Body of pancreas (tissue), 4 donors: Measurements from ENCODE around the gene DGKI. TPM values are rescaled to one million over a fixed set of nuclear protein-coding genes. Genes with fewer than 3 reads are reported as not detected.

ENCODE experiments used
- ATAC-seq: fragments of 150-250 bp; one replicate; pipeline ENCODE4 v1.9.1; 2016
- DNase-seq, 4 donors: peaks; one replicate each; pipeline ENCODE4 v3.0.0-alpha.2; 2019
- H3K27ac ChIP-seq, 4 donors: fragments of 200-600 bp; sonication (generic); 1 replicate in 3 of 4; 2 replicates in 1 of 4; pipeline versions ENCODE4 v1.5.1 to v1.6.1; 2016 to 2019; ENCODE audit warnings: mild to moderate bottlenecking in 1 of 4, mixed read lengths in 1 of 4, moderate library complexity in 1 of 4
- H3K27me3 ChIP-seq, 2 donors: fragments of 200-600 bp; sonication (generic); one replicate each; pipeline ENCODE4 v1.6.0; 2016; ENCODE audit warnings: mild to moderate bottlenecking in 1 of 2
- H3K36me3 ChIP-seq, 2 donors: fragments of 200-600 bp; sonication (generic); replicated peaks in 1 of 2; 2 replicates each; pipeline ENCODE4 v1.5.1; 2016; ENCODE audit warnings: low read depth in 2 of 2; ENCODE audit not compliant: insufficient read depth in 1 of 2
- H3K4me1 ChIP-seq: fragments of 200-600 bp; sonication (generic); one replicate; pipeline ENCODE4 v1.6.0; 2016
- H3K4me3 ChIP-seq, 2 donors: fragments of 200-600 bp; sonication (generic); 1 replicate in 1 of 2; 2 replicates in 1 of 2; pipeline ENCODE4 v1.5.1; 2016 to 2019
- H3K9me3 ChIP-seq, 3 donors: fragments of 200-600 bp; sonication (generic); 1 replicate in 2 of 3; 2 replicates in 1 of 3; pipeline ENCODE4 v1.5.1; 2016
- POLR2A ChIP-seq, 3 donors: fragments of 450-650 bp; IDR thresholded peaks; one replicate each; pipeline ENCODE4 v1.6.1; 2016; ENCODE audit warnings: antibody characterized with exemption in 3 of 3, mild to moderate bottlenecking in 2 of 3
- WGBS, 2 donors: methylation state at CpG; one replicate each; pipeline ENCODE4 v1.1.5; 2017; 5-methylcytosine and 5-hydroxymethylcytosine counted together
- intact Hi-C: fragments of 100-400 bp; cut with DNase I; formaldehyde crosslinking; loops from one replicate; pipeline ENCODE4 v1.15.1; 2023
- total RNA-seq, 2 donors: library from RNA; depleted of rRNA; stranded (reverse); fragments of >200 nt; gene quantifications; one replicate each; pipeline ENCODE4 v1.1.0, GENCODE V29; 2016
- TF ChIP-seq, protein P1 (sequence below), 7 experiments: fragments of 450-650 bp in 4 of 7; fragments of 200-600 bp in 3 of 7; sonication (generic) in 3 of 7; IDR thresholded peaks; one replicate each; pipeline ENCODE4 v1.5.1; 2016 to 2019; ENCODE audit warnings: antibody characterized with exemption in 7 of 7

DGKI gene
- total RNA-seq, 2 donors from 2014 or later, result 2.6 TPM; not detected in 1

DNA sequence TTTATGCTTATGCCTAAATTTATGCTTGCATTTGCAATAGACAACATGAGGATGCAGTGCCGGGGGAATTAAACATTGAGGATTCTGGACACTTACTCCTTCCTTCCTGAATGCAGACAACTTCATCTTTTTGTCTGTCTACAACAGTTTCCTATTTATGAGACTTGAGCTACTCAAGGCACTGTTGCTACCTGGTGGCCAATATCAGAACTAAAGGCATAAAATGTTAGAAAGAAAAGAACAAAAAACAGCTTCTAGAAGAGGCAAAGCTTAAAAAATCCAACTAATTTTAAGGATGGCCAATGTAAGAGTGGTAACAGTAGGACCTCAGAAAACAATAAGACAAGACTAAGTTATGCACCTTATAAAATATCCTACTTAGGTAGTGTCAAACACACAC is 358.7 kb downstream of the DGKI start:
- ATAC-seq (no peak), DNase-seq (no peak)
- WGBS, 2 donors, result 55 to 63% methylated on average over 1 of the region's 1 CpG
- TF ChIP-seq, protein P1, sequence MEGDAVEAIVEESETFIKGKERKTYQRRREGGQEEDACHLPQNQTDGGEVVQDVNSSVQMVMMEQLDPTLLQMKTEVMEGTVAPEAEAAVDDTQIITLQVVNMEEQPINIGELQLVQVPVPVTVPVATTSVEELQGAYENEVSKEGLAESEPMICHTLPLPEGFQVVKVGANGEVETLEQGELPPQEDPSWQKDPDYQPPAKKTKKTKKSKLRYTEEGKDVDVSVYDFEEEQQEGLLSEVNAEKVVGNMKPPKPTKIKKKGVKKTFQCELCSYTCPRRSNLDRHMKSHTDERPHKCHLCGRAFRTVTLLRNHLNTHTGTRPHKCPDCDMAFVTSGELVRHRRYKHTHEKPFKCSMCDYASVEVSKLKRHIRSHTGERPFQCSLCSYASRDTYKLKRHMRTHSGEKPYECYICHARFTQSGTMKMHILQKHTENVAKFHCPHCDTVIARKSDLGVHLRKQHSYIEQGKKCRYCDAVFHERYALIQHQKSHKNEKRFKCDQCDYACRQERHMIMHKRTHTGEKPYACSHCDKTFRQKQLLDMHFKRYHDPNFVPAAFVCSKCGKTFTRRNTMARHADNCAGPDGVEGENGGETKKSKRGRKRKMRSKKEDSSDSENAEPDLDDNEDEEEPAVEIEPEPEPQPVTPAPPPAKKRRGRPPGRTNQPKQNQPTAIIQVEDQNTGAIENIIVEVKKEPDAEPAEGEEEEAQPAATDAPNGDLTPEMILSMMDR (IDR thresholded peaks at IDR 0.05), result no peak
- Histone ChIP-seq H3K27ac (no peak overlapping the region), H3K27me3 (no peaks in the 10 kb centered on the region), H3K36me3 (no peaks in the 10 kb centered on the region), H3K9me3 (peaks cover 0 to 2% (median 0%) of the 10 kb centered on the region in 3 donors), H3K4me3 (no peak overlapping the region), H3K4me1 (no peaks in the 10 kb centered on the region)
- intact Hi-C loops, result no loop called here

DNA sequence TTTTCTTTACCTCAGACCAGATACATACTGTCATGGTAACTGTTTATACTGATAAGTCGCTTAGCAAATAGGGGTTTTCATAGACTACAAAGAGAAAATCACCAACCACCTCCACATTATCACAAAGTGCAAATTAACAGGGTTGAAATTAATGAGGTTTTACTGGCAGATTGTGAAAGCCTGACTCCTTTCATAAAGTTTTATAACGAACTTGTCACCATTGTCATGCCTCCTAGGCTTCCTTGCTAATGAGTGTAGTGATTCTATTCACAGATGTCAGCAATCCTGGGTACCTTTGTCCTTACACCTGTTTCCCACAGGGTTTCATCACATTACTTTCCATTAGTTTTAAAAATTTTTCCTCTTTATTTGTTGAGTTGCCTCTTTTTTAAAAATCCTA is 361.0 kb downstream of the DGKI start:
- H3K4me1 ChIP-seq, result no peaks in the 10 kb centered on the region
- WGBS, 2 donors, result 35 to 37% methylated on average over 2 of the region's 2 CpGs
- H3K36me3 ChIP-seq, result no peaks in the 10 kb centered on the region
- no peak overlapping the region for H3K27ac ChIP-seq
- intact Hi-C loops, result no loop called here
- no peak for ATAC-seq
- H3K9me3 ChIP-seq, result no peaks in the 10 kb centered on the region
- TF ChIP-seq POLR2A (IDR thresholded peaks at IDR 0.05), result no peak
- TF ChIP-seq, protein P1 (IDR thresholded peaks at IDR 0.05), result no peak
- no peaks in the 10 kb centered on the region for H3K27me3 ChIP-seq
- H3K4me3 ChIP-seq, result no peak overlapping the region
- no peak for DNase-seq

DNA sequence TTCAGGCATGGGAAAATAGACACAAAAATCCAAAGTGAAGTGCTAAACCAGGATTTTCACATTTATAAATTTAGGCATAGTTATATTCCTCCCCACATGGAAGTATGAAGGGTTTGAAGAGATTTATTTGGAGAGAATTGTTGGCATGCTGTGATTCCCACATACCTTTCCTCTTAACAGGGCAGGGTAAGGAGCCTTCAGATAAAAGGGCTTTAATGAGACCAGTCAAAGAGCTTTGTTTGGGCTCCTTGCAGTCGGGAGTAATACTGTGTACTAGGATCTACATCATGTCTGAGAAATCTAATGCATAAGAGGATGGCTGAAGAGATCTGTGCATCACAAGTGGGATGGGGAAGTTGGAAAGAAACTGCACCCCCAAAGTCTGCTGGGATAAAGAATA is 362.4 kb downstream of the DGKI start:
- H3K27me3 ChIP-seq, result no peaks in the 10 kb centered on the region
- H3K4me3 ChIP-seq, result no peak overlapping the region
- WGBS, 2 donors, result 4 to 23% methylated on average over 1 of the region's 1 CpG
- ATAC-seq (no peak), DNase-seq (no peak)
- intact Hi-C loops, result no loop called here
- no peaks in the 10 kb centered on the region for H3K9me3 ChIP-seq
- TF ChIP-seq, protein P1 (IDR thresholded peaks at IDR 0.05), result no peak
- TF ChIP-seq POLR2A (IDR thresholded peaks at IDR 0.05), result no peak
- no peak overlapping the region for H3K27ac ChIP-seq
- no peaks in the 10 kb centered on the region for H3K36me3 ChIP-seq
- H3K4me1 ChIP-seq, result no peaks in the 10 kb centered on the region

DNA sequence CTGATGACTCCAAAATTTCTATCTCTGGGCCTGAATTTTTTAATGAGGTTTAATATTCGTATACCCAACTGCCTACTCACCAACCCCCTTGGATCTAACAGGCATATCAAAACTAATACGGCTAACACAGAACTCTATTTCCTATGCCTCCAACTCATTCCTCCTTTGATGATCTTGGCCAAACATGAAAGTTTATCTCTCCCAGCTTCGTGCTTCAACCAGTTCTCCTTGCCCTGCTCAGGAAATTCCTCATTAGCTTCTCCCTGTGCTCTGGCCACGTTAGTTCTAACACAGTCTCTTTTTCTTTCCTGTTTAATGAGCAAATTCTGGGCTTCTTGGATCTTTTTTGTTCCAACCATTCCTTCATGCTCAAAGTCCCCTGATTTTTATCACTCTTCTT is 364.3 kb downstream of the DGKI start:
- 58 to 61% methylated on average over 4 of the region's 4 CpGs for WGBS, 2 donors
- Histone ChIP-seq H3K27ac (no peak overlapping the region), H3K9me3 (no peaks in the 10 kb centered on the region), H3K4me1 (no peaks in the 10 kb centered on the region), H3K27me3 (no peaks in the 10 kb centered on the region), H3K36me3 (no peaks in the 10 kb centered on the region), H3K4me3 (no peak overlapping the region)
- DNase-seq, result no peak
- TF ChIP-seq, protein P1 (IDR thresholded peaks at IDR 0.05), result no peak
- TF ChIP-seq POLR2A (IDR thresholded peaks at IDR 0.05), result no peak
- ATAC-seq, result no peak
- intact Hi-C loops, result no loop called here

DNA sequence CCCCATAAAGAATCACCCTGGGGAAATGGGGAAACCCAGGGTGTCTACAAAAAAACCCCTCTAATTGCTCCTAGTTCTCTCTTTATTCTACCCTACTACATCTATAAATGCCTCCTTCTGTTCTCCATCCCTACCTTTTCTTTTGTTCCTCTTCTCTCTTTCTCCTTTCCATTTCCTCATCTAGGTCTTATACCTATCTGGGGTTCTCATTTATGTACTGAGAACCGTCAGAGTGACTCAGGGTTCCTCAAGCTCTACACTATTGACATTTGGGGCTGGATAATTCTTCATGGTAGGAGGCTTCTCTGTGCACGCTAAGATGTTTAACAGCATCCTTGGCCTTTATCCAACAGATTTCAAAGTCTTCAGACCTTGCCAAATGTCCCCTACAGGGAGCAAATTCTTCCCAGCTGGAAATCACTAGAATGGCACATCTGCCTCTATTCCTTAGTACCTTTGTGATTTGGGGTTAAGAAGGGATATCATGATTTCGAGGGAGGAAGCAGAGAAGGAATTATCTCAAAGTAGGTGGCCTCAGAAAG is 365.9 kb downstream of the DGKI start:
- Histone ChIP-seq H3K4me1 (no peaks in the 10 kb centered on the region), H3K9me3 (no peaks in the 10 kb centered on the region), H3K27ac (no peak overlapping the region), H3K4me3 (no peak overlapping the region), H3K27me3 (no peaks in the 10 kb centered on the region), H3K36me3 (no peaks in the 10 kb centered on the region)
- DNase-seq, result no peak
- intact Hi-C loops, result no loop called here
- TF ChIP-seq, protein P1 (IDR thresholded peaks at IDR 0.05), result no peak
- no peak for TF ChIP-seq POLR2A (IDR thresholded peaks at IDR 0.05)
- WGBS, 2 donors, result 40 to 47% methylated on average over 3 of the region's 3 CpGs
- no peak for ATAC-seq
